NK-92 (cell line): ENCODE data around the gene STX8.
"Not testable (repeated sequence)": the region's sequence is repeated elsewhere in the genome, so short reads cannot be mapped to it uniquely, and the experiment has no call there.

Experiments
- DNase-seq: peaks from one replicate; lab custom pipeline; 2025; ENCODE audit not compliant: unreplicated experiment; lab: John Stamatoyannopoulos, UW

STX8 gene

GRCh38 chr17:9355231-9355630 is 220.4 kb downstream of the STX8 start:
- not testable (repeated sequence) for DNase-seq

- no peak for DNase-seq
These were observed 225.5 kb downstream of the STX8 start for GRCh38 chr17:9350080-9350479.

GRCh38 chr17:9346296-9346926 is 229.2 kb downstream of the STX8 start:
- no peak for DNase-seq

GRCh38 chr17:9343516-9343915 is 232.1 kb downstream of the STX8 start:
- DNase-seq: no peak

GRCh38 chr17:9342225-9342624 is 233.4 kb downstream of the STX8 start:
- no peak for DNase-seq

- DNase-seq: no peak
These were observed 235.7 kb downstream of the STX8 start for GRCh38 chr17:9339958-9340357.

- DNase-seq: not testable (repeated sequence)
These were observed 236.1 kb downstream of the STX8 start for GRCh38 chr17:9339482-9339881.

GRCh38 chr17:9336817-9337216 is 238.8 kb downstream of the STX8 start:
- DNase-seq: no peak

- DNase-seq: no peak
These were observed 240.8 kb downstream of the STX8 start for GRCh38 chr17:9334536-9335446.

GRCh38 chr17:9332132-9332494 is 243.5 kb downstream of the STX8 start:
- DNase-seq: no peak

GRCh38 chr17:9331279-9332131 is 244.1 kb downstream of the STX8 start:
- no peak for DNase-seq

- no peak for DNase-seq
These were observed 244.9 kb downstream of the STX8 start for GRCh38 chr17:9330611-9331271.

- no peak for DNase-seq
These were observed 245.5 kb downstream of the STX8 start for GRCh38 chr17:9330141-9330540.

GRCh38 chr17:9329251-9329921 is 246.2 kb downstream of the STX8 start:
- no peak for DNase-seq

- DNase-seq: no peak
These were observed 250.8 kb downstream of the STX8 start for GRCh38 chr17:9324864-9325263.

GRCh38 chr17:9322326-9322725 is 253.3 kb downstream of the STX8 start:
- no peak for DNase-seq

- DNase-seq: no peak
These were observed 253.7 kb downstream of the STX8 start for GRCh38 chr17:9321890-9322289.

GRCh38 chr17:9315360-9315759 is 260.3 kb downstream of the STX8 start:
- DNase-seq: no peak

GRCh38 chr17:9313346-9313745 is 262.3 kb downstream of the STX8 start:
- no peak for DNase-seq

GRCh38 chr17:9309216-9309615 is 266.4 kb downstream of the STX8 start:
- DNase-seq: no peak
